Natural killer cell (primary cell): ENCODE results near the gene GDAP2. TPM values are rescaled to one million over a fixed set of nuclear protein-coding genes. Genes with fewer than 3 reads are reported as not detected.

ENCODE experiments used
- ATAC-seq, 3 donors: fragments of 150-1000 bp in 2 of 3; fragments of 200-7000 bp in 1 of 3; cut with Tn5 transposase; 1 replicate in 1 of 3; 2 replicates in 2 of 3; pipeline ENCODE4 v1.10.0; 2021; ENCODE audit warnings: mild to moderate bottlenecking in 2 of 3, moderate library complexity in 2 of 3
- DNase-seq, 2 donors: peaks; one replicate each; pipeline versions ENCODE4 v3.0.0 to v3.0.0-alpha.2; 2013 to 2021; ENCODE audit warnings: mixed read lengths in 1 of 2
- H3K27ac ChIP-seq: one replicate; pipeline ENCODE4 v1.5.1; 2013; ENCODE audit warnings: mild to moderate bottlenecking, low read length
- H3K27me3 ChIP-seq: one replicate; pipeline ENCODE4 v1.6.1; 2013; ENCODE audit warnings: low read length; ENCODE audit not compliant: control insufficient read depth, insufficient read depth
- H3K36me3 ChIP-seq: one replicate; pipeline ENCODE4 v1.6.1; 2013; ENCODE audit warnings: low read length; ENCODE audit not compliant: control insufficient read depth, insufficient read depth
- H3K4me1 ChIP-seq: one replicate; pipeline ENCODE4 v1.6.1; 2013; ENCODE audit warnings: low read length; ENCODE audit not compliant: control insufficient read depth, insufficient read depth
- H3K4me3 ChIP-seq: one replicate; pipeline ENCODE4 v1.5.1; 2013; ENCODE audit warnings: low read length
- H3K9me3 ChIP-seq: one replicate; pipeline ENCODE4 v1.6.1; 2013; ENCODE audit warnings: low read length; ENCODE audit not compliant: control insufficient read depth, insufficient read depth
- H3K27ac Mint-ChIP-seq, 2 donors: one replicate each; pipeline ENCODE4 v1.8.0; 2022; ENCODE audit warnings: mild to moderate bottlenecking in 2 of 2, mixed read lengths in 2 of 2, moderate library complexity in 1 of 2
- H3K27me3 Mint-ChIP-seq, 2 donors: one replicate each; pipeline ENCODE4 v1.8.0; 2022; ENCODE audit warnings: low read depth in 2 of 2, mixed read lengths in 2 of 2
- H3K36me3 Mint-ChIP-seq: one replicate; pipeline ENCODE4 v1.8.0; 2022; ENCODE audit warnings: mixed read lengths
- H3K4me1 Mint-ChIP-seq, 2 donors: one replicate each; pipeline ENCODE4 v1.8.0; 2022; ENCODE audit warnings: mixed read lengths in 2 of 2
- H3K4me3 Mint-ChIP-seq: one replicate; pipeline ENCODE4 v1.8.0; 2022; ENCODE audit warnings: mild to moderate bottlenecking, moderate library complexity, mixed read lengths
- H3K9me3 Mint-ChIP-seq, 2 donors: one replicate each; pipeline ENCODE4 v1.8.0; 2022; ENCODE audit warnings: mixed read lengths in 2 of 2
- CTCF ChIP-seq: fragments of 200-600 bp; IDR thresholded peaks from one replicate; pipeline ENCODE4 v1.8.0; 2022; ENCODE audit warnings: antibody characterized with exemption
- WGBS: methylation state at CpG from one replicate; pipeline ENCODE4 v1.1.7; 2013; ENCODE audit warnings: missing lambda C conversion rate; ENCODE audit not compliant: insufficient coverage; 5-methylcytosine and 5-hydroxymethylcytosine counted together
- intact Hi-C: fragments of 100-400 bp; cut with micrococcal nuclease; formaldehyde crosslinking; loops from one replicate; pipeline ENCODE4 v1.14.2; 2022
- total RNA-seq, 4 donors: library from RNA; stranded (reverse); fragments of 120-200 nt in 1 of 4; gene quantifications; one replicate each; pipeline versions ENCODE4 v1.2.3 to v1.2.4, GENCODE V29; 2013 to 2022

GDAP2 gene
- total RNA-seq, 3 donors from 2014 or later (not counting 1 experiment from before 2014, with no cell fraction given): 25.4 to 34.7 (median 27.7) TPM

- TF ChIP-seq CTCF: no peak
- Mint-ChIP-seq H3K4me3 (no peak overlapping the region), H3K9me3 (no peaks in the 10 kb centered on the region), H3K27me3 (no peaks in the 10 kb centered on the region), H3K4me1 (peaks cover 0 to 5% of the 10 kb centered on the region in 2 donors), H3K27ac (peak overlapping the region in 1 of 2 donors; percentile 7), H3K36me3 (peaks cover 25% of the 10 kb centered on the region)
- Histone ChIP-seq H3K36me3 (peaks cover 62% of the 10 kb centered on the region), H3K27ac (no peak overlapping the region), H3K27me3 (no peaks in the 10 kb centered on the region), H3K4me3 (no peak overlapping the region), H3K9me3 (no peaks in the 10 kb centered on the region), H3K4me1 (no peaks in the 10 kb centered on the region)
- ATAC-seq (no peak), DNase-seq (no peak)
- intact Hi-C loops: no loop called here
- WGBS: no CpG with 5 or more reads among the region's 1 CpG
Observed at GRCh38 chr1:117899801-117900200, 29.6 kb downstream of the GDAP2 start.

- TF ChIP-seq CTCF: no peak
- peaks cover 16% of the 10 kb centered on the region for H3K36me3 Mint-ChIP-seq
Observed at GRCh38 chr1:117897551-117897950, 31.9 kb downstream of the GDAP2 start.

GRCh38 chr1:117895482-117896114 lies 33.8 kb downstream of the GDAP2 start:
- Histone ChIP-seq H3K36me3 (peaks cover 39% of the 10 kb centered on the region), H3K9me3 (no peaks in the 10 kb centered on the region), H3K4me1 (no peaks in the 10 kb centered on the region), H3K27me3 (no peaks in the 10 kb centered on the region), H3K27ac (no peak overlapping the region), H3K4me3 (no peak overlapping the region)
- Mint-ChIP-seq H3K36me3 (peaks cover 6% of the 10 kb centered on the region), H3K9me3 (no peaks in the 10 kb centered on the region), H3K27me3 (no peaks in the 10 kb centered on the region), H3K27ac (peak overlapping the region; percentile 33 to 52), H3K4me3 (no peak overlapping the region), H3K4me1 (peaks cover 0 to 5% of the 10 kb centered on the region in 2 donors)
- DNase-seq (peak; percentile 19 to 74), ATAC-seq (peak; percentile 53 to 61 (median 60))
- intact Hi-C loops: loop anchor here (1.0 kb wide), 1 partner anchor 383 kb away; no protein-coding TSS in a partner anchor
- TF ChIP-seq CTCF: peak; percentile 85
- 40% methylated on average over 4 of the region's 4 CpGs for WGBS

More at GRCh38 chr1:117897551-117897950, 31.9 kb downstream of the GDAP2 start:
- H3K4me1 Mint-ChIP-seq: peaks cover 0 to 5% of the 10 kb centered on the region in 2 donors
- Histone ChIP-seq H3K27ac (no peak overlapping the region), H3K27me3 (no peaks in the 10 kb centered on the region), H3K4me1 (no peaks in the 10 kb centered on the region), H3K4me3 (no peak overlapping the region), H3K36me3 (peaks cover 49% of the 10 kb centered on the region), H3K9me3 (no peaks in the 10 kb centered on the region)
- H3K4me3 Mint-ChIP-seq: no peak overlapping the region
- no peaks in the 10 kb centered on the region for H3K27me3 Mint-ChIP-seq
- H3K27ac Mint-ChIP-seq: no peak overlapping the region
- H3K9me3 Mint-ChIP-seq: no peaks in the 10 kb centered on the region
- intact Hi-C loops: no loop called here
- ATAC-seq (no peak), DNase-seq (no peak)
- 86% methylated on average over 3 of the region's 4 CpGs for WGBS

- Mint-ChIP-seq H3K4me1 (peaks cover 0 to 5% of the 10 kb centered on the region in 2 donors), H3K27me3 (no peaks in the 10 kb centered on the region), H3K36me3 (peaks cover 6% of the 10 kb centered on the region), H3K9me3 (no peaks in the 10 kb centered on the region), H3K4me3 (no peak overlapping the region), H3K27ac (no peak overlapping the region)
- WGBS: 86% methylated on average over 1 of the region's 1 CpG
- Histone ChIP-seq H3K27me3 (no peaks in the 10 kb centered on the region), H3K4me3 (no peak overlapping the region), H3K36me3 (peaks cover 38% of the 10 kb centered on the region), H3K9me3 (no peaks in the 10 kb centered on the region), H3K4me1 (no peaks in the 10 kb centered on the region), H3K27ac (no peak overlapping the region)
- ATAC-seq: no peak
- DNase-seq: no peak
- no peak for TF ChIP-seq CTCF
- intact Hi-C loops: no loop called here
Observed at GRCh38 chr1:117894078-117894477, 35.3 kb downstream of the GDAP2 start.
